Measurements from ENCODE around the gene MDM1. TPM values are rescaled to one million over a fixed set of nuclear protein-coding genes. Genes with fewer than 3 reads are reported as not detected.

The MDM1 gene
- total and polyA plus RNA-seq, 2 of the 13 experiments (the other 11 are each of a cell fraction or from before 2014, with no cell fraction given), result 4.6 to 15.2 TPM

- TF ChIP-seq HMGXB4 (CRISPR knock-in tag; IDR thresholded peaks at IDR 0.05; ENCODE audit: borderline replicate concordance in 1 of 2, low read depth in 1 of 2), result no peak
- TF ChIP-seq MATR3 (CRISPR knock-in tag; IDR thresholded peaks at IDR 0.05), result no peak
- TF ChIP-seq HIVEP1 (CRISPR knock-in tag; IDR thresholded peaks at IDR 0.05), result no peak
- no peak for TF ChIP-seq DBP (CRISPR knock-in tag; IDR thresholded peaks at IDR 0.05; ENCODE audit: not compliant biosample characterization)
- TF ChIP-seq KMT2A (CRISPR knock-in tag; IDR thresholded peaks at IDR 0.05), result no peak
- TF ChIP-seq ZNF772 (CRISPR knock-in tag; IDR thresholded peaks at IDR 0.05), result no peak
- no peak for TF ChIP-seq ZNF768 (CRISPR knock-in tag; IDR thresholded peaks at IDR 0.05)
- TF ChIP-seq FOXM1 (CRISPR knock-in tag; IDR thresholded peaks at IDR 0.05), result no peak
- no peak for TF ChIP-seq HNRNPH1 (optimal IDR thresholded peaks at IDR 0.05; ENCODE audit: low read depth, low read length)
- no peak for TF ChIP-seq ZKSCAN5 (CRISPR knock-in tag; IDR thresholded peaks at IDR 0.05)
- no peak for TF ChIP-seq CENPT (CRISPR knock-in tag; IDR thresholded peaks at IDR 0.05; ENCODE audit: low read depth)
- TF ChIP-seq ZNF574 (CRISPR knock-in tag; IDR thresholded peaks at IDR 0.05), result no peak
- no peak for TF ChIP-seq NFKB2 (CRISPR knock-in tag; IDR thresholded peaks at IDR 0.05; ENCODE audit: borderline replicate concordance)
- TF ChIP-seq HNF4A (CRISPR knock-in tag; IDR thresholded peaks at IDR 0.05), result peak; percentile 95
- TF ChIP-seq SMARCC2 (IDR thresholded peaks at IDR 0.05), result no peak
- no peak for TF ChIP-seq PCBP1 (IDR thresholded peaks at IDR 0.05; ENCODE audit: borderline replicate concordance, low read depth, low read length)
- TF ChIP-seq TFDP1 (CRISPR knock-in tag; IDR thresholded peaks at IDR 0.05; ENCODE audit: borderline replicate concordance), result no peak
- no peak for TF ChIP-seq U2AF1 (optimal IDR thresholded peaks at IDR 0.05; ENCODE audit: low read depth, low read length)
- peak; percentile 51 for TF ChIP-seq HDAC1 (CRISPR knock-in tag; IDR thresholded peaks at IDR 0.05)
- TF ChIP-seq ZNF34 (CRISPR knock-in tag; IDR thresholded peaks at IDR 0.05; ENCODE audit: borderline replicate concordance), result no peak
- no peak for TF ChIP-seq ZFP36 (IDR thresholded peaks at IDR 0.05; ENCODE audit: borderline replicate concordance, low read depth, low read length, partially characterized antibody)
- TF ChIP-seq MIER3 (CRISPR knock-in tag; IDR thresholded peaks at IDR 0.05; ENCODE audit: borderline replicate concordance), result peak; percentile 16; the same call in 1 of the 2 replicates
- 0 out of 2 replicates have a peak, but pooled peaks have one; percentile 51 for TF ChIP-seq FOXP4 (CRISPR knock-in tag; IDR thresholded peaks at IDR 0.05)
Observed at GRCh38 chr12:68341822-68342221, 9.7 kb upstream of the MDM1 start (continued).
